NB4 (cell line): ENCODE data around the gene UBASH3A.
"Not testable (repeated sequence)": the region's sequence is repeated elsewhere in the genome, so short reads cannot be mapped to it uniquely, and the experiment has no call there.

Experiments
- DNase-seq: peaks from one replicate; pipeline ENCODE4 v3.0.0; 2010; ENCODE audit warnings: low read depth
- H3K4me3 ChIP-seq: one replicate; pipeline ENCODE4 v1.5.1; 2011; ENCODE audit warnings: mild to moderate bottlenecking, low read depth, low read length, moderate library complexity
- MYC ChIP-seq: IDR thresholded peaks from 2 replicates; pipeline ENCODE4 v1.6.1; 2011; ENCODE audit warnings: low read depth, low read length
- POLR2A ChIP-seq: IDR thresholded peaks from 2 replicates; pipeline ENCODE4 v1.6.1; 2011; ENCODE audit warnings: mild to moderate bottlenecking; ENCODE audit not compliant: insufficient read length; ENCODE audit errors: extremely low read depth
- TF ChIP-seq, protein P1 (sequence below): IDR thresholded peaks from 2 replicates; pipeline ENCODE4 v1.6.1; 2011; ENCODE audit warnings: low read depth, low read length
- TF ChIP-seq, protein P2 (sequence below): IDR thresholded peaks from one replicate; pipeline ENCODE4 v1.5.1; 2012; ENCODE audit warnings: low read depth, low read length

UBASH3A gene

DNA sequence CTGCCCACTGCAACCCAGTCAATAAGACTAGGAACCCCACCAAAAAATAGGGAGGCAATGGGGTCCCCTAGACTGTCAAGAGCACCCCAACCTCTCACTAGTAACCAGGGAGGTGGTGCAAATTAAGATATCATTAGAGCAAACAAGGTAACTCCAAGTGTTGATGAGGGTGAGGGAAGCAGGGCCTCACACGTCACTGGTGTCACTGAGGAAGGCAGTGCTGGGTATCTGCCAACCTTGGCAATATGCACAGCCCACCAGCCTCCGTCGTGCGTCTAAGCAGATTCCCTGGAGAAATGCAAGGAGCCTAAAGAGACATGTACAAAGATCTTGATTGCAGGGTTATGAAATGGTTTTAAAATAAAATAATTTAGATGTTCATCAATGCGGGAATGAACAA, 3.8 kb downstream of the UBASH3A start:
- no peak overlapping the region for H3K4me3 ChIP-seq
- DNase-seq = no peak
- TF ChIP-seq MYC (no peak), POLR2A (no peak)
- TF ChIP-seq, protein P1, sequence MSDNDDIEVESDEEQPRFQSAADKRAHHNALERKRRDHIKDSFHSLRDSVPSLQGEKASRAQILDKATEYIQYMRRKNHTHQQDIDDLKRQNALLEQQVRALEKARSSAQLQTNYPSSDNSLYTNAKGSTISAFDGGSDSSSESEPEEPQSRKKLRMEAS = no peak
- TF ChIP-seq, protein P2, sequence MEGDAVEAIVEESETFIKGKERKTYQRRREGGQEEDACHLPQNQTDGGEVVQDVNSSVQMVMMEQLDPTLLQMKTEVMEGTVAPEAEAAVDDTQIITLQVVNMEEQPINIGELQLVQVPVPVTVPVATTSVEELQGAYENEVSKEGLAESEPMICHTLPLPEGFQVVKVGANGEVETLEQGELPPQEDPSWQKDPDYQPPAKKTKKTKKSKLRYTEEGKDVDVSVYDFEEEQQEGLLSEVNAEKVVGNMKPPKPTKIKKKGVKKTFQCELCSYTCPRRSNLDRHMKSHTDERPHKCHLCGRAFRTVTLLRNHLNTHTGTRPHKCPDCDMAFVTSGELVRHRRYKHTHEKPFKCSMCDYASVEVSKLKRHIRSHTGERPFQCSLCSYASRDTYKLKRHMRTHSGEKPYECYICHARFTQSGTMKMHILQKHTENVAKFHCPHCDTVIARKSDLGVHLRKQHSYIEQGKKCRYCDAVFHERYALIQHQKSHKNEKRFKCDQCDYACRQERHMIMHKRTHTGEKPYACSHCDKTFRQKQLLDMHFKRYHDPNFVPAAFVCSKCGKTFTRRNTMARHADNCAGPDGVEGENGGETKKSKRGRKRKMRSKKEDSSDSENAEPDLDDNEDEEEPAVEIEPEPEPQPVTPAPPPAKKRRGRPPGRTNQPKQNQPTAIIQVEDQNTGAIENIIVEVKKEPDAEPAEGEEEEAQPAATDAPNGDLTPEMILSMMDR = no peak

DNA sequence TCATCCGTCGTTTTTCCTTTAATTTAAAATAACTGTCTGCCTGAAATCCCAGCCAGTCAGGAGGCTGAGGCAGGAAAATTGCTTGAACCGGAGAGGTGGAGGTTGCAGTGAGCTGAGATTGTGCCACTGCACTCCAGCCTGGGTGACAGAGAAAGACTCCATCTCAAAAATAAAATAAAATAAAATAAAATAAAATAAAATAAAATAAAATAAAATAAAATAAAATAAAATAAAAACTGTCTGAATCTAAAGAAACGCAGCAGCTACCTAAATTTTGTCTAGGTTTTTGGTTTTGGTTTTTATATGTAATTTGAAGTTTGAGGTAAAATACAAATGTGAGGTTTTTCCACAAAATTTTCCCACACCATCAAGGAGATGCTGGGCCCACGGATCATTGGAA, 5.0 kb downstream of the UBASH3A start:
- not testable (repeated sequence) for DNase-seq, H3K4me3 ChIP-seq

DNA sequence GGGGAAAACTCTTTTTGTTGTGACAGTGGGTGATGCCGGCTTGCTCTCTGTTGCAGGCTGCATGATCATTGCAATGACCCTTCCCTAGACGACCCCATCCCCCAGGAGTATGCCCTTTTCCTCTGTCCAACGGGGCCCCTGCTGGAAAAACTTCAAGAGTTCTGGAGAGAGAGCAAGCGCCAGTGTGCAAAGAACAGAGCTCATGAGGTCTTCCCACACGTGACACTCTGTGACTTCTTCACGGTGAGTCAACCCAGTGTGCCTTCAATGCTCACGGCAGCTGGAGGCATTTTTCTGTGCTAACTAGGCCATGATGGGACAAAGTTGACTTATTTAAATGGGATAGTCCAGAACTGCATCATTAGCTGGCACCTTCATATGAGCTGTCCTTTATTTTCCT, 5.7 kb downstream of the UBASH3A start:
- no peak for TF ChIP-seq POLR2A
- TF ChIP-seq, protein P1 = no peak
- TF ChIP-seq, protein P2 = no peak
- TF ChIP-seq MYC = no peak
- no peak for DNase-seq
- no peak overlapping the region for H3K4me3 ChIP-seq

DNA sequence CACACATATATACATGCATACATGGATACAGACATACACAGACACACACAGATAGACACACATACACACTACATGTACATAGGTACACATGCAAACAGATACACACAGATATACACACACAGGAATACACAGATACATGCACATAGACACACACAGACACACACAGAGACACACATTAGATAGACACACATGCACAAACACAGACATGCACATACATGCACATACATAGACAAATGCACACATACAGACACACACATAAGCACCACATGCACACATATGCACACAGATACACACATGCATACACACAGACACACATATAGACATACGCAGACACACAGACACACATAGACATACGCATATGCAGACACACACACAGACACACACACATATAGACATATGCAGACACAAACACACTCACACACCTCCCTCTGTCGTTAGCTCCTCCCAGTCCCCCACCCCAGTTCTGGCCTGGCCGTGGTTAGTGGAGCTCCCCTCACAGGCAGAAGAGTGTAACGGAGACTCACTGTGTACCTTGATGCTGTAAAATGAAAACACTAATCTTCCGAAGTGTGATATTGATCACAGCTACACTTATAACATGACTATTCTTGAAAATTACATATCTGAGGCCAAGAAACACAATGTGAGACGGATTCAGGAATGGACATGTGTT, 7.6 kb downstream of the UBASH3A start:
- DNase-seq = no peak
- no peak overlapping the region for H3K4me3 ChIP-seq
- TF ChIP-seq, protein P1 = no peak
- TF ChIP-seq MYC = no peak
- TF ChIP-seq, protein P2 = peak; percentile 19

DNA sequence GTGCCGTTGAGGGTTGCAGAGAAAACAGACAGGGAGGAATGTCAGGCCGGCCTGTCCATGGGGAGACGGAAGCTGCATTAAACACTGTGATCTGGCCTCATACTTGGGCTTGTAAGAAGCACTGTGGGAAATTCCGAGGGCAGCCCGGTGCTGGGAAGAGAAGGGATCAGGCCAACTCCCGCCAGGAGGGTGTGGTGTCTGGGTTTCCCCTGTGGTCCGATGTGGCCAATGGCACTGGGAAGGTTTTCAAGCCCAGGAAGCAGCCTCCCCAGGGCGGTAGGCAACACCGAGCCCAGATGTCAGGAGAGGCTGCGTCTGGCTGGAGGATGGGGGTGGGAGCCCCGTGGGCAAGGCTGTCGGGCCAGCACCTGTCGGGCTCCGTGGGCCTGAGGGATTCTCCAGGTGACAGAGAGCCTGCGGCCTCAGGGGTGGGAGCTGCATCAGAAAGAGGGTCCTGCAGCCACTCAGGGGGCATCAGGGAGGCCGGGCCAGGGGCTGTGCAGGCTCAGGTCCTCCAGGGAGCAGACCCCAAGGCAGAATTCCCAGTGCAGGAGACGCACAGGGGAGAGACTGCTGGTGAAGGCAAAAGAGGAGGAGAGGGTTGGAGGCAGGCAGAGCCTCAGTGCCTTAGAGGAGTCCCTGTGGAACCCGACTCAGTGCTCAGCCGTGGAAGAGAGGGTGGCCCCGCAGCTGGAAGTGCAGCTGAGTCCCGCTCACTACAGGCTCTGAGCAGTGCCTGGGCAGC, 8.4 kb downstream of the UBASH3A start:
- H3K4me3 ChIP-seq = no peak overlapping the region
- DNase-seq = no peak
- TF ChIP-seq, protein P2 = no peak
- TF ChIP-seq, protein P1 = no peak
- TF ChIP-seq POLR2A (no peak), MYC (no peak)

DNA sequence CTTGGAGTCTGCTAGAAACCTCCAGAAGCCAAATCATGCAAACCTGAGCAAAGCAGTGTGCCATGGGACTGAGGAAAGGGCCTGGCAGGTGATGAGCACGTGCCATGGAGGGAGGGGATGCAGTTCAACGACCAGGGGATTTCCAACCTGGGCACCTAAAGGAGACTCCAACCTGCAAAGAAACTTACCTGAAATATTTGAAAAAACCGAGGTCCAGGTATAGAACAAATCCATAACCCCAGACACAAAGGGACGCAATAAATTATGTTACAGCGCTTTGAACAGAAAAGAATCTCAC, 8.9 kb downstream of the UBASH3A start:
- no peak overlapping the region for H3K4me3 ChIP-seq
- no peak for DNase-seq
- TF ChIP-seq, protein P1 = no peak
- TF ChIP-seq POLR2A (no peak), MYC (no peak)
- TF ChIP-seq, protein P2 = no peak
